Astrocyte of the spinal cord (primary cell): Measurements from ENCODE around the gene MRO.

Source experiments
- DNase-seq: peaks from one replicate; pipeline ENCODE4 v3.0.0; 2011; ENCODE audit warnings: low read depth, low spot score
- H3K4me3 ChIP-seq: 2 replicates; pipeline ENCODE4 v1.5.1; 2011; ENCODE audit warnings: low read depth, mild to moderate bottlenecking, low read length, moderate library complexity
- CTCF ChIP-seq: IDR thresholded peaks from 2 replicates; pipeline ENCODE4 v1.5.1; 2012; ENCODE audit warnings: low read depth, mild to moderate bottlenecking, low read length, inconsistent platforms
- in situ Hi-C: cut with HindIII; loops from 2 replicates; pipeline ENCODE4 v1.10.0; 2017; ENCODE audit warnings: low sequenced_read_pairs

Gene MRO

GRCh38 chr18:50802141-50802540 lies 17.7 kb downstream of the MRO start:
- in situ Hi-C loops = no loop called here
- no peak for DNase-seq
- no peak overlapping the region for H3K4me3 ChIP-seq
- no peak for TF ChIP-seq CTCF

GRCh38 chr18:50797142-50797541 lies 22.7 kb downstream of the MRO start:
- TF ChIP-seq CTCF = no peak
- in situ Hi-C loops = no loop called here
- no peak overlapping the region for H3K4me3 ChIP-seq
- no peak for DNase-seq

GRCh38 chr18:50796495-50796894 lies 23.3 kb downstream of the MRO start:
- no peak for DNase-seq
- in situ Hi-C loops = no loop called here
- TF ChIP-seq CTCF = no peak
- H3K4me3 ChIP-seq = no peak overlapping the region

GRCh38 chr18:50793641-50794565 lies 25.9 kb downstream of the MRO start:
- in situ Hi-C loops = no loop called here

GRCh38 chr18:50792885-50793284 lies 26.9 kb downstream of the MRO start:
- H3K4me3 ChIP-seq = no peak overlapping the region
- DNase-seq = no peak
- TF ChIP-seq CTCF = no peak
- in situ Hi-C loops = no loop called here

More at GRCh38 chr18:50793641-50794565, 25.9 kb downstream of the MRO start:
- DNase-seq = no peak
- no peak for TF ChIP-seq CTCF
- H3K4me3 ChIP-seq = no peak overlapping the region

GRCh38 chr18:50791599-50792438 lies 28.0 kb downstream of the MRO start:
- in situ Hi-C loops = no loop called here
- DNase-seq = no peak
- no peak for TF ChIP-seq CTCF
- H3K4me3 ChIP-seq = no peak overlapping the region
